Naive thymus-derived CD4-positive, alpha-beta T cell (primary cell): ENCODE measurements around the gene KRT16. TPM values are rescaled to one million over a fixed set of nuclear protein-coding genes. Genes with fewer than 3 reads are reported as not detected.
A peak's percentile ranks its signal among the peaks of the same experiment; 100 is the strongest.
"Not testable (repeated sequence)": the region's sequence is repeated elsewhere in the genome, so short reads cannot be mapped to it uniquely, and the experiment has no call there.

Experiments used
- ATAC-seq: fragments of 150-1000 bp; cut with Tn5 transposase; 2 replicates; pipeline ENCODE4 v1.10.0; 2021; ENCODE audit warnings: mild to moderate bottlenecking, moderate library complexity
- CTCF ChIA-PET: fragments of 350-600 bp; sonication (Branson Sonifier 250); formaldehyde crosslinking; loops from one replicate; lab custom pipeline; 2021; ENCODE audit warnings: antibody characterized with exemption; lab: Charles Lee
- POLR2A ChIA-PET: fragments of 350-600 bp; sonication (Branson Sonifier 250); formaldehyde crosslinking; loops from one replicate; lab custom pipeline; 2021; ENCODE audit warnings: antibody characterized with exemption, inconsistent platforms; lab: Charles Lee
- DNase-seq, 9 donors: peaks; one replicate each; pipeline versions ENCODE4 v3.0.0 to v3.0.0-alpha.2; 2020 to 2022; ENCODE audit warnings: mixed read lengths in 1 of 9
- H3K27ac ChIP-seq: one replicate; pipeline ENCODE4 v1.7.0; 2013; ENCODE audit warnings: mild to moderate bottlenecking, low read depth, low read length, moderate library complexity
- H3K27me3 ChIP-seq, 2 donors: one replicate each; pipeline ENCODE4 v1.7.0; 2013; ENCODE audit warnings: low read length in 2 of 2, mild to moderate bottlenecking in 2 of 2, moderate library complexity in 2 of 2; ENCODE audit not compliant: control insufficient read depth in 2 of 2, insufficient read depth in 2 of 2
- H3K36me3 ChIP-seq, 3 experiments: 1 replicate in 2 of 3; 2 replicates in 1 of 3; pipeline ENCODE4 v1.7.0; 2013; ENCODE audit warnings: low read length in 3 of 3, mild to moderate bottlenecking in 3 of 3, moderate library complexity in 1 of 3; ENCODE audit not compliant: insufficient read depth in 3 of 3, control insufficient read depth in 2 of 3
- H3K4me1 ChIP-seq, 2 donors: one replicate each; pipeline ENCODE4 v1.7.0; 2013; ENCODE audit warnings: low read length in 2 of 2, mild to moderate bottlenecking in 2 of 2, moderate library complexity in 1 of 2; ENCODE audit not compliant: control insufficient read depth in 2 of 2, insufficient read depth in 2 of 2
- H3K4me3 ChIP-seq: 2 replicates; pipeline ENCODE4 v1.7.0; 2013; ENCODE audit warnings: mild to moderate bottlenecking, low read length
- H3K9me3 ChIP-seq, 3 experiments: 1 replicate in 2 of 3; 2 replicates in 1 of 3; pipeline ENCODE4 v1.7.0; 2013; ENCODE audit warnings: low read length in 3 of 3; ENCODE audit not compliant: control insufficient read depth in 2 of 3
- H3K27ac Mint-ChIP-seq, 9 donors: one replicate each; pipeline ENCODE4 v1.8.0; 2020 to 2022; ENCODE audit warnings: mixed read lengths in 9 of 9, mild to moderate bottlenecking in 8 of 9, moderate library complexity in 5 of 9, inconsistent platforms in 2 of 9
- H3K27me3 Mint-ChIP-seq, 5 donors: one replicate each; pipeline ENCODE4 v1.8.0; 2021 to 2022; ENCODE audit warnings: mixed read lengths in 5 of 5, mild to moderate bottlenecking in 1 of 5
- H3K36me3 Mint-ChIP-seq, 5 donors: one replicate each; pipeline ENCODE4 v1.8.0; 2020 to 2022; ENCODE audit warnings: mixed read lengths in 5 of 5, mild to moderate bottlenecking in 3 of 5, inconsistent platforms in 1 of 5
- H3K4me1 Mint-ChIP-seq, 7 donors: one replicate each; pipeline ENCODE4 v1.8.0; 2020 to 2022; ENCODE audit warnings: mixed read lengths in 7 of 7, mild to moderate bottlenecking in 3 of 7, inconsistent platforms in 1 of 7
- H3K4me3 Mint-ChIP-seq, 10 donors: one replicate each; pipeline ENCODE4 v1.8.0; 2020 to 2022; ENCODE audit warnings: mild to moderate bottlenecking in 10 of 10, mixed read lengths in 10 of 10, moderate library complexity in 6 of 10, inconsistent platforms in 2 of 10
- H3K9me3 Mint-ChIP-seq, 11 donors: one replicate each; pipeline ENCODE4 v1.8.0; 2020 to 2022; ENCODE audit warnings: mixed read lengths in 11 of 11, mild to moderate bottlenecking in 4 of 11, inconsistent platforms in 1 of 11, moderate library complexity in 1 of 11
- intact Hi-C, 2 donors: fragments of 100-400 bp; cut with micrococcal nuclease; formaldehyde crosslinking; loops; one replicate each; pipeline ENCODE4 v1.15.1; 2023
- polyA plus RNA-seq, 2 donors: library from polyadenylated mRNA; unstranded; fragments of 300-500 nt; fragmentation: Illumina TruSeq; gene quantifications; one replicate each; pipeline ENCODE4 v1.2.3, GENCODE V29; 2021
- total RNA-seq, 6 experiments: library from RNA in 5 of 6; stranded (reverse) in 5 of 6; gene quantifications; 1 replicate in 5 of 6; 2 replicates in 1 of 6; pipeline ENCODE4 v1.2.3 and lab custom pipeline; 2021 to 2026

KRT16 gene
- total and polyA plus RNA-seq, 7 experiments from 2014 or later, result not detected

DNA sequence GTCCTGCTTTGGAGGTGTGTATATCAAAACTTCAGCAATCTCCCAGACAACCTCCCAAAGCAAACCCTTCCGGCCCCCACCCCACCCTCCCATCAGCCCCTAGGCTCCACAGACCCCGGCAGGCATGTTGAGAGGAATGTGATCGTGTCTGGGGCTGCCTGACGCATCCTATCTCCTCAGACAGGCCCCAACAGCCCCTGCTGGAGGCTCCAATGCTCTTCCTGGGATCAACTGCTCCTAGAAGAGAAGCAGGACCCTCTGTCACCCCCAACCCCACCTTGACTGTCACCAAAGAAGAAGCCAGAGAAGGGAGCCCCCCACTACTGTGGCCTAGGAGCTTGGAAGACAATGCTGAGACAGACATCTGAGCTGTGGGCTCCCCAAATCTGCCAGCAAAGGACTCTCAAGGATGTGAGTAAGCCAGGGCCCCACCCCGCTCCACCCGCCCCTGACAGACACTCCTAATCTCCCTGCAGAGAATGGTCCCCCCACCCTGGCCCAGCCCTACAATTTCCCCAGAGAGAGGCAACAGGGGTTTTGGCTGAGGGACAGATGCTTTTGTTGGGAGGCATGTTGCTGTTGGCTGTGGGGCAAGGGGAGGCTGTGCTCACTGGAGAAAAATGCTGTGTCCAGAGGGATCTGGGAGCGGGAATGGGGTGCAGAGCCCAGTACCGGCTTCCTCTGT, 24.3 kb downstream of the KRT16 start:
- no peaks in the 10 kb centered on the region for H3K36me3 ChIP-seq
- Mint-ChIP-seq H3K4me1 (peaks cover 0 to 5% (median 0%) of the 10 kb centered on the region in 7 donors), H3K27ac (no peak overlapping the region), H3K9me3 (peaks cover 0 to 3% (median 0%) of the 10 kb centered on the region in 11 donors), H3K27me3 (peaks cover 3 to 12% (median 10%) of the 10 kb centered on the region in 5 donors), H3K36me3 (no peaks in the 10 kb centered on the region), H3K4me3 (no peak overlapping the region)
- H3K27ac ChIP-seq, result no peak overlapping the region
- H3K4me3 ChIP-seq, result no peak overlapping the region
- H3K27me3 ChIP-seq, result no peaks in the 10 kb centered on the region
- intact Hi-C loops, result no loop called here
- no peaks in the 10 kb centered on the region for H3K4me1 ChIP-seq
- POLR2A ChIA-PET, result no interaction called here
- H3K9me3 ChIP-seq, result no peaks in the 10 kb centered on the region
- DNase-seq, result no peak
- ATAC-seq, result no peak
- CTCF ChIA-PET, result no interaction called here

GRCh38 chr17:41586863-41587495, 25.6 kb downstream of the KRT16 start, which contains the start of gene KRT14:
Gene KRT14 (minus strand): TSS chr17:41586895. CDS start chr17:41586834, 61 bp downstream.
- H3K27ac Mint-ChIP-seq, result no peak within 1 kb of the TSS
- peaks cover 0 to 3% (median 0%) of the 10 kb centered on the region in 11 donors for H3K9me3 Mint-ChIP-seq
- intact Hi-C loops, result no loop called here
- H3K36me3 Mint-ChIP-seq, result no peaks in the 10 kb centered on the region
- Histone ChIP-seq H3K27ac (no peak within 1 kb of the TSS), H3K27me3 (no peaks in the 10 kb centered on the region), H3K4me3 (no peak within 1 kb of the TSS), H3K4me1 (no peaks in the 10 kb centered on the region), H3K9me3 (no peaks in the 10 kb centered on the region), H3K36me3 (no peaks in the 10 kb centered on the region)
- CTCF ChIA-PET, result no interaction called here
- POLR2A ChIA-PET, result interaction anchor here (0.5 kb wide), 1 partner anchor 393 kb away, joined by 3 read pairs; no protein-coding TSS in a partner anchor
- peaks cover 0 to 4% (median 0%) of the 10 kb centered on the region in 7 donors for H3K4me1 Mint-ChIP-seq
- ATAC-seq (no peak), DNase-seq (no peak)
- peaks cover 6 to 21% (median 11%) of the 10 kb centered on the region in 5 donors for H3K27me3 Mint-ChIP-seq
- H3K4me3 Mint-ChIP-seq, result peak within 1 kb of the TSS in 1 of 10 donors; percentile 43

- Mint-ChIP-seq H3K27me3 (peaks cover 5 to 22% (median 15%) of the 10 kb centered on the region in 5 donors), H3K4me1 (peaks cover 0 to 3% (median 0%) of the 10 kb centered on the region in 7 donors), H3K27ac (no peak overlapping the region), H3K4me3 (no peak overlapping the region), H3K9me3 (peaks cover 0 to 3% (median 0%) of the 10 kb centered on the region in 11 donors), H3K36me3 (no peaks in the 10 kb centered on the region)
- H3K9me3 ChIP-seq, result no peaks in the 10 kb centered on the region
- POLR2A ChIA-PET, result no interaction called here
- CTCF ChIA-PET, result interaction anchor here (0.6 kb wide), 1 partner anchor 77 kb away, joined by 3 read pairs; no protein-coding TSS in a partner anchor
- intact Hi-C loops, result no loop called here
- H3K27ac ChIP-seq, result no peak overlapping the region
- H3K27me3 ChIP-seq, result no peaks in the 10 kb centered on the region
- no peaks in the 10 kb centered on the region for H3K4me1 ChIP-seq
- DNase-seq (no peak), ATAC-seq (no peak)
- no peaks in the 10 kb centered on the region for H3K36me3 ChIP-seq
- no peak overlapping the region for H3K4me3 ChIP-seq
Observed at GRCh38 chr17:41585301-41586056, 27.1 kb downstream of the KRT16 start.

DNA sequence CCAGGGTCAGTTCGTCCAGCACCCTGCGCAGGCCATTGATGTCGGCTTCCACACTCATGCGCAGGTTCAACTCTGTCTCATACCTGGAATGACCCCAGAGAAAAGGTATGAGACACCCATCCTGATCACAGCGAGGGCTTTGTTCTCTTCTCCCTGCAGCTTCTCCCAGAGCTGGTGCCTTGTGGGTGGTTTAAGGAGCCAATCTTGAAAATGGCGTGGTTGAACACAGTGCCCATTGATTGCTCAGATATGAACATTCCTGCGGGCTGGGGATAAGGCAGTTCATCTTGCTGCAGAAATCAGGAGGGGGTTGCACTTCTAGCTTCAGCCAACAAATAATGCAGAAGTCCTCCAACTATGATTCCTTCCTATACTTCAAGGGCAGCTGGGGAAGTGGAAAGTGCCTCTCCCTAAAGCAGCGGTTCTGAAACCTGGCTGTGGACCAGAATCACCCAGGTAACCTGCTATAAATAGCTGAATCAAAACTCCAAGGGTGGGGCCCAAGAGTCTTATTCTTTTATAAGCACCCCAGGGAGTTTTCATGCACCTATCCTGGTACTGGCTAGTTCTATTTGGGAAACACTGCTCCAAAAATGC, 28.1 kb downstream of the KRT16 start:
- POLR2A ChIA-PET, H3K4me1 ChIP-seq, H3K9me3 Mint-ChIP-seq, H3K4me3 Mint-ChIP-seq, H3K36me3 ChIP-seq, H3K4me1 Mint-ChIP-seq, CTCF ChIA-PET, H3K27me3 ChIP-seq, H3K4me3 ChIP-seq, ATAC-seq, H3K36me3 Mint-ChIP-seq, H3K27ac ChIP-seq, intact Hi-C loops, H3K9me3 ChIP-seq, DNase-seq, H3K27ac Mint-ChIP-seq: not testable (repeated sequence)
- peaks cover 5 to 23% (median 17%) of the 10 kb centered on the region in 5 donors for H3K27me3 Mint-ChIP-seq

DNA sequence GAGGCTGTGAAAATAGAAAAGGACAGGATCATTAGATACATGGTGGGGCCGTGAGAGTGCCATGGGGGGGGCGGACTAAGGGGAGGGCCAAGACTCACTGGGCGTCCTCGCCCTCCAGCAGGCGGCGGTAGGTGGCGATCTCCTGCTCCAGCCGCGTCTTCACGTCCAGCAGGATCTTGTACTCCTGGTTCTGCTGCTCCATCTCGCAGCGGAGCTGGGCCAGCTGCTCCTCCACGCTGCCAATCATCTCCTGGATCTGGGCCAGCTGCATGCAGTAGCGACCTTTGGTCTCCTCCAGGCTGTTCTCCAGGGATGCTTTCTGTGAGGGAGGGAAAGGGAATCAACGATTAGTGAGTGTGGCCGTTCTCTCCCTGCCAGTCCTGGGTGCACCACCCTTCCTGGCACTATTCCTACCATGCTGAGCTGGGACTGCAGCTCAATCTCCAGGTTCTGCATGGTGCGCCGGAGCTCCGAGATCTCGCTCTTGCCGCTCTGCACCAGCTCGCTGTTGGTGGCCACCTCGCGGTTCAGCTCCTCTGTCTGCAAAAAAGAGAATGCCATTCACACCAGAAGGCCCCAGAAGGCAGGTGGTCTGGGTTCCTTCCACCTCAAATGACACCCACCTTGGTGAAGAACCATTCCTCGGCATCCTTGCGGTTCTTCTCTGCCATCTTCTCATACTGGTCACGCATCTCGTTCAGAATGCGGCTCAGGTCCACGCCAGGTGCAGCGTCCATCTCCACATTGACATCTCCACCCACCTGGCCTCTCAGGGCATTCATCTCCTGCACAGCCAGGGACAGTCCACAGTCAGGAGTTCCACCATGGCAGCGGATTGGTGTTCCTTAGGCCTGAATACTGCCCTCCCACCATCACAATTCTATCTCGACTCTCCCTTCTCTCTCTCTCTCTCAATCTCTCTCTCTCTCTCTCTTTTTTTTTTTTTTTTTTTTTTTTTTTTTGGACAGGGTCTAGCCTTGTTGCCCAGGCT, 29.1 kb downstream of the KRT16 start:
- no peaks in the 10 kb centered on the region for H3K27me3 ChIP-seq
- ATAC-seq (no peak), DNase-seq (no peak)
- peaks cover 10 to 29% (median 20%) of the 10 kb centered on the region in 5 donors for H3K27me3 Mint-ChIP-seq
- H3K27ac Mint-ChIP-seq, result peak overlapping the region in 1 of 9 donors; percentile 40
- no peaks in the 10 kb centered on the region for H3K36me3 Mint-ChIP-seq
- H3K4me3 Mint-ChIP-seq, result no peak overlapping the region
- no peak overlapping the region for H3K27ac ChIP-seq
- H3K9me3 Mint-ChIP-seq, result no peaks in the 10 kb centered on the region
- H3K36me3 ChIP-seq, result no peaks in the 10 kb centered on the region
- intact Hi-C loops, result no loop called here
- POLR2A ChIA-PET, result no interaction called here
- CTCF ChIA-PET, result no interaction called here
- no peak overlapping the region for H3K4me3 ChIP-seq
- peaks cover 0 to 3% (median 0%) of the 10 kb centered on the region in 7 donors for H3K4me1 Mint-ChIP-seq
- H3K9me3 ChIP-seq, result no peaks in the 10 kb centered on the region
- no peaks in the 10 kb centered on the region for H3K4me1 ChIP-seq
